ENCODE measurements around the gene CRTAP.
"Not testable (repeated sequence)": the region's sequence is repeated elsewhere in the genome, so short reads cannot be mapped to it uniquely, and the experiment has no call there.

CRTAP gene

DNA sequence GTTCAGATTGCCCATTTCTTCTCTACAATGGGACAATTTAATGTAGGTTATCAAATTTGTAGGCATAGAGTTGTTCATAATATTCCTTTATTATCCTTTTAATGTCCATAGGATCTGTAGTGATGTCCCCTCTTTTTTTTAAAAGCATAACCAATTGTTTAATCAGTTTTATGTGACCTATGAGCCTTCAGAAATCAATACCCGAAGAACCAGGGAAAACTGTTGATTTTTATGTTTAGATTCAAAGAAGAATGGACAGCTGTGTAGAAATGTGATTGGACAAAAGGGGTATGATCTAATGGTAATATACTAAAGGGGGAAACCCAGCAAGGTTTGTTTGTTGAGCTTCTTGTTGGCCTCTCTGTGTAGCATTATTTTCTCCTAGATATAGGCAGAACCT, 65.3 kb downstream of the CRTAP start:
- no peak overlapping the region for H3K27ac ChIP-seq
- TF ChIP-seq, protein P1, sequence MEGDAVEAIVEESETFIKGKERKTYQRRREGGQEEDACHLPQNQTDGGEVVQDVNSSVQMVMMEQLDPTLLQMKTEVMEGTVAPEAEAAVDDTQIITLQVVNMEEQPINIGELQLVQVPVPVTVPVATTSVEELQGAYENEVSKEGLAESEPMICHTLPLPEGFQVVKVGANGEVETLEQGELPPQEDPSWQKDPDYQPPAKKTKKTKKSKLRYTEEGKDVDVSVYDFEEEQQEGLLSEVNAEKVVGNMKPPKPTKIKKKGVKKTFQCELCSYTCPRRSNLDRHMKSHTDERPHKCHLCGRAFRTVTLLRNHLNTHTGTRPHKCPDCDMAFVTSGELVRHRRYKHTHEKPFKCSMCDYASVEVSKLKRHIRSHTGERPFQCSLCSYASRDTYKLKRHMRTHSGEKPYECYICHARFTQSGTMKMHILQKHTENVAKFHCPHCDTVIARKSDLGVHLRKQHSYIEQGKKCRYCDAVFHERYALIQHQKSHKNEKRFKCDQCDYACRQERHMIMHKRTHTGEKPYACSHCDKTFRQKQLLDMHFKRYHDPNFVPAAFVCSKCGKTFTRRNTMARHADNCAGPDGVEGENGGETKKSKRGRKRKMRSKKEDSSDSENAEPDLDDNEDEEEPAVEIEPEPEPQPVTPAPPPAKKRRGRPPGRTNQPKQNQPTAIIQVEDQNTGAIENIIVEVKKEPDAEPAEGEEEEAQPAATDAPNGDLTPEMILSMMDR (conservative IDR thresholded peaks at IDR 0.05): no peak

DNA sequence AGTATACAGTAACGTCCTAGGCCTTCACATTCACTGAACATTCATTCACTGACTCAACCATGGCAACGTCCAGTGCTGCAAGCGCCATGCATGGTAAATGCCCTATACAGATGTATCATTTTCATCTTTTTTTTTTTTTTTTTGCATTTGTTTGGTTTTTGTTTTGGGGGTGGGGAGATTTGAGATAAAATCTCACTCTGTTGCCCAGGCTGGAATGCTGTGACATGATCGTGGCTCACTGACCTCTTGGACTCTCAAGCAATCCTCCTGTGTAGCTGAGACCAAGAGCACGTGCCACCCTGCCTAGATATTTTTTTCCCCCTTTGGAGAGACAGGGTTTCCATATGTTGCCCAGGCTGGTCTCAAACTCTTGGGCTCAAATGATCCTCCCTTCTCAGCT, 67.4 kb downstream of the CRTAP start:
- no peak overlapping the region for H3K27ac ChIP-seq
- TF ChIP-seq, protein P1 (conservative IDR thresholded peaks at IDR 0.05): no peak

DNA sequence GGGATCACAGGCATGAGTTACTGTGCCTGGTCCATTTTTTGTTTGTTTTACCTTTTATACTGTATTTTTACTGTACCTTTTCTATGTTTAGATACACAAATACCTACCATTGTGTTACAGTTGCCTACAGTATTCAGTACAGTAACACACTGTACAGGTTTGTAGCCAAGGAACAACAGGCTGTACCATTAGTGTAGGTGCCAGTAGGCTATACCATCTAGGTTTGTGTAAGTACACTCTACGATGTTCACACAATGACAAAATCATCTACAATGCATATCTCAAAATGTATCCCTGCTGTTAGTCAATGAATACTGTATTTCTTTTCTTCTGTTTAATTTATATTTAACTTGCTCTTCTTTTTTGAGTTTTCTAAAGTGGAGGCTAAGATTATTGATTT, 67.8 kb downstream of the CRTAP start:
- not testable (repeated sequence) for H3K27ac ChIP-seq

GRCh38 chr3:33184863-33185262, 71.0 kb downstream of the CRTAP start:
- H3K27ac ChIP-seq: no peak overlapping the region
- TF ChIP-seq, protein P1 (conservative IDR thresholded peaks at IDR 0.05): no peak

DNA sequence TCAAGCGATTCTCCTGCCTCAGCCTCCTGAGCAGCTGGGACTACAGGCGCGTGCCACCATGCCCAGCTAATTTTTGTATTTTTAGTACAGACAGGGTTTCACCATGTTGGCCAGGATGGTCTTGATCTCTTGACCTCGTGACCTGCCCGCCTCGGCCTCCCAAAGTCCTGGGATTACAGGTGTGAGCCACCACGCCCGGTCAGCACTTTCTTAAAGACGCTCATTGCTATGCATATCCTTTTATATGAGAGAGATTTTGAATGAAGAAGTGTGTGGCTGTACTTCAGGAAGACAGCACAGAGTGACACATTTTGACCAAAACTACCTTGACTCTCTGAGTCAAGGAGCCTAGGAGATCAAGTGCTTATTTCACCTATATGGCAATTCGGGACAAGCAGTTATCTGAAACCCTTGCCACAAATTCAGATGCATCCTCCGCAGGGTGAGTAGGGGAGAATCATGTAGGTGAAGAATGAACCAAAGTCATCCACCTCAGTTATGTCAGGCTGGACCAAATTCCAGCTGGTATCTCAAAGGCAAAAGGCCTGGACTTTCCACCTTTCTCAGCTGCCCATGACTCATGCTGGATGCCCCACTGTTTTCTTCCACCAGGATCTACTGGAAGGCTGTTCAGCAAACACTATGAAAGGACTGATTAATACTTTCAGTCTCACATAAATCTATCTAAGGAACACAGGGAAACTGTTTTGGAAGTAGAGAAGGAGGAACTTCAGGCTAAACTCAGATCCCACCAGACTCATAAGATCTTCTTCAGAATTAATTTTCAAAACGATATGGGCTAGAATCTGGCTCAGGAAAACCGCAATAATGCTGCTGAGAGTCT, 72.9 kb downstream of the CRTAP start:
- TF ChIP-seq, protein P1 (conservative IDR thresholded peaks at IDR 0.05): no peak
- no peak overlapping the region for H3K27ac ChIP-seq

- H3K27ac ChIP-seq: no peak overlapping the region
- TF ChIP-seq, protein P1 (conservative IDR thresholded peaks at IDR 0.05): no peak
Measured at GRCh38 chr3:33187368-33187634, 73.5 kb downstream of the CRTAP start.

- TF ChIP-seq, protein P1 (conservative IDR thresholded peaks at IDR 0.05): no peak
Measured at GRCh38 chr3:33194303-33194702, 80.5 kb downstream of the CRTAP start.

DNA sequence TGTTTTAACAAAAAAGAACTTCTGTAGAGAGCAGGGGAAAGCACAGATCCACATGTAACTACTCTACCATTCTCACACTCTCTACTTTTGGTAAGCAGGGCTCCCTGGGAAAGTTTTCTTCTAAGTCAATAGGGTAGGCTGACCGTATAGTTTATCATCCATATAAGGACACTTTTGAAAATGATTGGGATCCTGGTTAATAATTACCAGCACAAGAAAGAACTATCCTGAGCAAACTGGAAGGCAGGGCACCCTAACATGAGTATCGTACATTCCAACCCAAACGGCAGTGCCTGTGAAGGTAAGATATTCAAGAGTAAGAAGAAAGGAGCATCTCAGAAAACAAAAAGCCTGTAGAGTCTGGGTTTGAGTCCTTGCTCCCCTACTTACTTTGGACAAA, 82.7 kb downstream of the CRTAP start:
- H3K27ac ChIP-seq: no peak overlapping the region
- TF ChIP-seq, protein P1 (conservative IDR thresholded peaks at IDR 0.05): no peak

More at GRCh38 chr3:33194303-33194702, 80.5 kb downstream of the CRTAP start:
- no peak overlapping the region for H3K27ac ChIP-seq

All from VCaP (cell line).